ENCODE results near the gene GLTP.

DNA sequence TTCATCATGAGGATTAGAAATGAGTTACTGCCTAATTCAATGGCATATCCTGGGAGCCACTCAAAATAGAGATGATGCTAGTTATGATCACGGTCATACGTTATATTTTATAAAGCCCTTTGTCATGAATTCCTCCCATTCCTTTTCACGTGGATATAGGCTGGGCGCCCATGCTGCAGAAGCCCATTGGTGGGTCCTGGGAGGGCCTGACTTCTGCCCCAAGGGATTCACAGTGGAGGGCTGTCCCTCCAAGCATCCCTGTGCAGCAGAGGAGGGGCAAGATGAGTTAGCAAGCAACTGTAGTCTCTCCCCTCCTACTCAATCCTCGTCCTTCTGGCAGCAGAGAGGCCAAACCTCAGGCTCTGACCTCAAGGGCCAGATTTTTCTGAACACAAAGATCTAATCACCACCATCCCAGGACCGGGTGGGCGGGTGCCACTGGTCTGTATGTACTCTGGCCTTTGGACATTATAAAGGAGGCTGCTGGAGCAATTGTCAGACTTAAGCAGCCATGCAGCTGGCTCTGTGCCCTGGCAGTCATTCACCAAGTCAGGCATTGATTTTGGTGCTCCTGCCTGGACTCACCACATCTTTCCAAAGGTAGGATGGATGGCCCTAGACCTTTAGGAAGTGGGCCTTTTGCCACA, 8.6 kb downstream of the GLTP start:
- TF ChIP-seq CTCF (conservative IDR thresholded peaks at IDR 0.05; ENCODE audit: low read depth, low read length) (no peak), EZH2 (IDR thresholded peaks at IDR 0.05; ENCODE audit: low read length, unreplicated experiment) (no peak), EZH2phosphoT487 (IDR thresholded peaks at IDR 0.05; ENCODE audit: borderline replicate concordance, low read length) (no peak)

All from PC-3 (cell line).